B cell (primary cell): ENCODE measurements around the gene EMID1. TPM values are rescaled to one million over a fixed set of nuclear protein-coding genes. Genes with fewer than 3 reads are reported as not detected.

Experiments used
- ATAC-seq: fragments of 200-7000 bp; cut with Tn5 transposase; one replicate; pipeline ENCODE4 v1.10.0; 2021; ENCODE audit warnings: low read depth, mild to moderate bottlenecking, moderate number of reproducible peaks, moderate library complexity
- CTCF ChIA-PET: fragments of 350-600 bp; sonication (Branson Sonifier 250); formaldehyde crosslinking; loops from one replicate; lab custom pipeline; 2021; ENCODE audit warnings: antibody characterized with exemption, inconsistent platforms; lab: Charles Lee
- POLR2A ChIA-PET: fragments of 350-600 bp; sonication (Branson Sonifier 250); formaldehyde crosslinking; loops from one replicate; lab custom pipeline; 2021; ENCODE audit warnings: antibody characterized with exemption; lab: Charles Lee
- DNase-seq: peaks from one replicate; pipeline ENCODE4 v3.0.0; 2013
- H2AFZ ChIP-seq: 2 replicates; pipeline ENCODE4 v1.6.1; 2012; ENCODE audit warnings: mild to moderate bottlenecking, low read depth, low read length; ENCODE audit not compliant: insufficient read depth, poor library complexity, severe bottlenecking
- H3K27ac ChIP-seq, 2 donors: 1 replicate in 1 of 2; 2 replicates in 1 of 2; pipeline ENCODE4 v1.5.1; 2012 to 2013; ENCODE audit warnings: low read length in 2 of 2, mild to moderate bottlenecking in 2 of 2, moderate library complexity in 1 of 2
- H3K27me3 ChIP-seq, 4 experiments: fragments of 200-600 bp in 1 of 4; sonication (generic) in 1 of 4; replicated peaks in 1 of 4; 1 replicate in 2 of 4; 2 replicates in 2 of 4; pipeline versions ENCODE4 v1.6.1 to v1.7.0; 2013 to 2016; ENCODE audit warnings: low read length in 3 of 4, mild to moderate bottlenecking in 2 of 4, mixed read lengths in 1 of 4, moderate library complexity in 1 of 4; ENCODE audit not compliant: insufficient read depth in 4 of 4, control insufficient read depth in 3 of 4; ENCODE audit errors: control extremely low read depth in 1 of 4
- H3K36me3 ChIP-seq, 2 experiments: replicated peaks in 1 of 2; 1 replicate in 1 of 2; 2 replicates in 1 of 2; pipeline versions ENCODE4 v1.6.1 to v1.7.1; 2013; ENCODE audit warnings: low read length in 1 of 2; ENCODE audit not compliant: insufficient read depth in 2 of 2, control insufficient read depth in 1 of 2; ENCODE audit errors: control extremely low read depth in 1 of 2, extremely low read depth in 1 of 2
- H3K4me1 ChIP-seq, 2 donors: fragments of 200-600 bp in 1 of 2; sonication (generic) in 1 of 2; 1 replicate in 1 of 2; 2 replicates in 1 of 2; pipeline versions ENCODE4 v1.5.1 to v1.6.1; 2013 to 2017; ENCODE audit warnings: low read length in 2 of 2; ENCODE audit not compliant: control insufficient read depth in 2 of 2, insufficient read depth in 2 of 2
- H3K4me2 ChIP-seq: replicated peaks from 2 replicates; pipeline ENCODE3; 2012; ENCODE audit warnings: mild to moderate bottlenecking, low read depth, low read length; ENCODE audit not compliant: poor library complexity, severe bottlenecking
- H3K4me3 ChIP-seq, 5 experiments: fragments of 200-600 bp in 1 of 5; sonication (generic) in 1 of 5; 1 replicate in 3 of 5; 2 replicates in 2 of 5; pipeline versions ENCODE4 v1.5.1 to v1.7.0; 2011 to 2016; ENCODE audit warnings: low read length in 4 of 5, mild to moderate bottlenecking in 4 of 5, low read depth in 2 of 5, control low read depth in 1 of 5, moderate library complexity in 1 of 5; ENCODE audit not compliant: insufficient read depth in 1 of 5; ENCODE audit errors: control extremely low read depth in 1 of 5, extremely low read depth in 1 of 5
- H3K79me2 ChIP-seq: fragments of 200-600 bp; sonication (generic); one replicate; pipeline ENCODE4 v1.6.0; 2016; ENCODE audit warnings: low read length; ENCODE audit not compliant: control insufficient read depth, insufficient read depth
- H3K9ac ChIP-seq: fragments of 200-600 bp; sonication (generic); 2 replicates; pipeline ENCODE4 v1.6.1; 2017; ENCODE audit warnings: mild to moderate bottlenecking, low read length, moderate library complexity
- H3K9me3 ChIP-seq, 3 donors: one replicate each; pipeline versions ENCODE4 v1.6.1 to v1.7.1; 2013; ENCODE audit warnings: low read length in 2 of 3; ENCODE audit not compliant: control insufficient read depth in 2 of 3, insufficient read depth in 1 of 3; ENCODE audit errors: control extremely low read depth in 1 of 3
- H4K20me1 ChIP-seq: 2 replicates; pipeline ENCODE4 v1.6.0; 2012; ENCODE audit warnings: mild to moderate bottlenecking, low read length; ENCODE audit not compliant: insufficient read depth, control insufficient read depth, poor library complexity, severe bottlenecking
- H3K27ac Mint-ChIP-seq: one replicate; pipeline ENCODE4 v1.8.0; 2021; ENCODE audit warnings: mixed read lengths
- H3K27me3 Mint-ChIP-seq: one replicate; pipeline ENCODE4 v1.8.0; 2021; ENCODE audit warnings: mixed read lengths
- H3K4me1 Mint-ChIP-seq: one replicate; pipeline ENCODE4 v1.8.0; 2021; ENCODE audit warnings: mixed read lengths
- H3K4me3 Mint-ChIP-seq: one replicate; pipeline ENCODE4 v1.8.0; 2021; ENCODE audit warnings: mixed read lengths
- H3K9me3 Mint-ChIP-seq: one replicate; pipeline ENCODE4 v1.8.0; 2022; ENCODE audit warnings: mixed read lengths; ENCODE audit not compliant: insufficient read depth
- EZH2 ChIP-seq: IDR thresholded peaks from 2 replicates; pipeline ENCODE4 v1.6.1; 2012; ENCODE audit warnings: borderline replicate concordance, low read depth, mild to moderate bottlenecking, moderate library complexity, low read length; ENCODE audit not compliant: insufficient read depth, poor library complexity, severe bottlenecking
- WGBS: methylation state at CpG from one replicate; pipeline ENCODE4 v1.1.5; 2013; ENCODE audit warnings: missing lambda C conversion rate; ENCODE audit not compliant: insufficient coverage; 5-methylcytosine and 5-hydroxymethylcytosine counted together
- intact Hi-C: fragments of 100-400 bp; cut with micrococcal nuclease; formaldehyde crosslinking; loops from one replicate; pipeline ENCODE4 v1.10.0; 2022
- polyA plus RNA-seq: library from polyadenylated mRNA; depleted of rRNA; stranded (reverse); fragments of >200 nt; gene quantifications from 2 replicates; pipeline ENCODE4 v1.2.3, GENCODE V29; 2012
- total RNA-seq, 2 donors: library from RNA; stranded (reverse); fragments of 120-200 nt in 1 of 2; gene quantifications; 1 replicate in 1 of 2; 2 replicates in 1 of 2; pipeline versions ENCODE4 v1.2.3 to v1.2.4, GENCODE V29; 2013 to 2022
- TF ChIP-seq, protein P1 (sequence below): fragments of 200-600 bp; IDR thresholded peaks from one replicate; pipeline ENCODE4 v1.8.0; 2022; ENCODE audit warnings: antibody characterized with exemption, mild to moderate bottlenecking

Gene EMID1
- total and polyA plus RNA-seq, 2 donors (not counting 1 experiment from before 2014, with no cell fraction given): not detected

DNA sequence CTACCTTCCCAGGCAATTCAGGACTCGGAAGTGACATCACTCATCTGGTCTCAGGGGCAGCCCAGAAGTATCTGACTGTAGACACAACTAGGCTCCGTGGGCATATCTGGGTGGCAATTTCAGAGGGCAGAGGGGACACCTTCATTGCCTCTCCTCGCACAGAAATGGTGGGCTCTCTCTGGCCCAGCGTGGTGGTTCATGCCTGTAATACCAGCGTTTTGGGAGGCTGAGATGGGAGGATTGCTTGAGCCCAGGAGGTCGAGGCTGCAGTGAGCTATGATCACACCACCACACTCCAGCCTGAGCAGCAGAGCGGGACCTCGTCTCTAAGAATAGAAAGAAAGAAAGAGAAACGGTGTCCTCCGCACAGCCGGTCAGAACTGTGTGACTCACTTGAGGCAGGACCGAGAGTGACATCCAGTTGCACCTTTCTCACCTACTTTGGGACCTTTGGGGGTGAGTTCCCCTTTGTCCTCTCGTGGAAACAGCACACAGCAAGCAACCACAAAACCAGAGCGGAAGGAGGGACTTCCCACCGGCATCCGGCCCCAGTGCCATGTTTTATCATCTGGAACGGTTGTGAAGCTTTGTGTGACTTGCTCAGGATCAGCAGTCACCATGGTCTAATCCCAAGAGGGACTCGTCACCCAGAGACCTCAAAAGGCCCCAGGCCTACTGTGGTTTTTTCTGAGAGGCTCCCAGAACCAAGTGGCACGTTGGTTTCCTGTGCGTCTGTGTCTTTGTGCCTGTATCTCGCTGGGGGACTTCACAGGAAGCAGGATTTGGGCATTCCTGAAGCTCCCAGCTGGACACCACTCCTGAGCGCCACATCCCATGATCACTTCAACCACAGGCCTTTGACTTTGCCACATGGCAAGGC lies 38.4 kb upstream of the EMID1 start:
- peak; percentile 94 for DNase-seq
- Mint-ChIP-seq H3K27me3 (peaks cover 35% of the 10 kb centered on the region), H3K9me3 (peaks cover 7% of the 10 kb centered on the region), H3K4me3 (peak overlapping the region; percentile 80), H3K4me1 (peaks cover 34% of the 10 kb centered on the region), H3K27ac (peak overlapping the region; percentile 93)
- no peaks in the 10 kb centered on the region for H3K36me3 ChIP-seq
- ChIA-PET POLR2A (interaction anchor here (0.6 kb wide), 1 partner anchor 492 kb away, joined by 4 read pairs; no protein-coding TSS in a partner anchor), CTCF (interaction anchor here (1.1 kb wide), 1 partner anchor 78 kb away, joined by 3 read pairs; no protein-coding TSS in a partner anchor)
- H2AFZ ChIP-seq: no peak overlapping the region
- H3K9ac ChIP-seq: no peak overlapping the region
- peak overlapping the region; percentile 34 to 76 for H3K27ac ChIP-seq
- peaks cover 31 to 32% of the 10 kb centered on the region in 2 donors for H3K4me1 ChIP-seq
- H3K9me3 ChIP-seq: peaks cover 0 to 55% (median 3%) of the 10 kb centered on the region in 3 donors
- no peaks in the 10 kb centered on the region for H3K79me2 ChIP-seq
- 11% methylated on average over 14 of the region's 22 CpGs for WGBS
- H4K20me1 ChIP-seq: no peaks in the 10 kb centered on the region
- peaks cover 0 to 30% (median 13%) of the 10 kb centered on the region in 4 experiments for H3K27me3 ChIP-seq
- H3K4me3 ChIP-seq: peak overlapping the region in 1 of 5 experiments; percentile 6
- intact Hi-C loops: loop anchor here (5.0 kb wide), 1 partner anchor 35 kb away; no protein-coding TSS in a partner anchor
- peak overlapping the region; percentile 60 for H3K4me2 ChIP-seq
- no peak for TF ChIP-seq EZH2
- TF ChIP-seq, protein P1, sequence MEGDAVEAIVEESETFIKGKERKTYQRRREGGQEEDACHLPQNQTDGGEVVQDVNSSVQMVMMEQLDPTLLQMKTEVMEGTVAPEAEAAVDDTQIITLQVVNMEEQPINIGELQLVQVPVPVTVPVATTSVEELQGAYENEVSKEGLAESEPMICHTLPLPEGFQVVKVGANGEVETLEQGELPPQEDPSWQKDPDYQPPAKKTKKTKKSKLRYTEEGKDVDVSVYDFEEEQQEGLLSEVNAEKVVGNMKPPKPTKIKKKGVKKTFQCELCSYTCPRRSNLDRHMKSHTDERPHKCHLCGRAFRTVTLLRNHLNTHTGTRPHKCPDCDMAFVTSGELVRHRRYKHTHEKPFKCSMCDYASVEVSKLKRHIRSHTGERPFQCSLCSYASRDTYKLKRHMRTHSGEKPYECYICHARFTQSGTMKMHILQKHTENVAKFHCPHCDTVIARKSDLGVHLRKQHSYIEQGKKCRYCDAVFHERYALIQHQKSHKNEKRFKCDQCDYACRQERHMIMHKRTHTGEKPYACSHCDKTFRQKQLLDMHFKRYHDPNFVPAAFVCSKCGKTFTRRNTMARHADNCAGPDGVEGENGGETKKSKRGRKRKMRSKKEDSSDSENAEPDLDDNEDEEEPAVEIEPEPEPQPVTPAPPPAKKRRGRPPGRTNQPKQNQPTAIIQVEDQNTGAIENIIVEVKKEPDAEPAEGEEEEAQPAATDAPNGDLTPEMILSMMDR: no peak
- peak; percentile 92 for ATAC-seq

DNA sequence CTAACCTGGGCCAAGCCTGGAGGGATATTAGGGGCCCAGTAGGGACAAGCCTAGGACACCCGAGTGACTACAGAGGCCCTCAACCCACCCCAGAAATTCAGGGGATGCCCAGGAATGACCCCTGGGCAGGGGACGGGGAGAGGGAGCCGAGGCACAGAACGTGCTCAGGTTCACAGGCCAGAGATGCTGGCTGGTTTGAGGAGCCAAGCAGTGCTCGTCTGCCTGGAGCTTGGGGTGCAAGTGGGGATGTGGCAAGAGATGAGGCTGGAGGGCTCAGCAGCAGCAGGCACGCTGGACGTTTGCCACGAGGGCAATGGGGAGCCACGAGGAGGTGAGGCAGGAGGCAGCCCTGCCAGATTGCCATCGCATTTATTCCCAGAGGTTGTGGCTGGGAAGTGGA lies 34.0 kb upstream of the EMID1 start:
- peaks cover 21% of the 10 kb centered on the region for H3K4me1 Mint-ChIP-seq
- Histone ChIP-seq H3K4me1 (peaks cover 18 to 21% of the 10 kb centered on the region in 2 donors), H3K36me3 (no peaks in the 10 kb centered on the region), H3K9ac (no peak overlapping the region), H3K4me3 (no peak overlapping the region), H3K4me2 (no peak overlapping the region), H4K20me1 (no peaks in the 10 kb centered on the region), H3K27me3 (peaks cover 0 to 35% (median 14%) of the 10 kb centered on the region in 4 experiments), H3K9me3 (peaks cover 7 to 63% (median 25%) of the 10 kb centered on the region in 3 donors), H3K79me2 (no peaks in the 10 kb centered on the region), H2AFZ (no peak overlapping the region), H3K27ac (no peak overlapping the region)
- intact Hi-C loops: no loop called here
- 91% methylated on average over 7 of the region's 10 CpGs for WGBS
- no peak for DNase-seq
- CTCF ChIA-PET: no interaction called here
- POLR2A ChIA-PET: no interaction called here
- no peak overlapping the region for H3K4me3 Mint-ChIP-seq
- H3K27ac Mint-ChIP-seq: peak overlapping the region; percentile 50
- H3K9me3 Mint-ChIP-seq: peaks cover 24% of the 10 kb centered on the region
- ATAC-seq: no peak
- TF ChIP-seq, protein P1: no peak
- TF ChIP-seq EZH2: no peak
- peaks cover 26% of the 10 kb centered on the region for H3K27me3 Mint-ChIP-seq
